ENCODE measurements around the gene PMFBP1.

Gene PMFBP1, protein sequence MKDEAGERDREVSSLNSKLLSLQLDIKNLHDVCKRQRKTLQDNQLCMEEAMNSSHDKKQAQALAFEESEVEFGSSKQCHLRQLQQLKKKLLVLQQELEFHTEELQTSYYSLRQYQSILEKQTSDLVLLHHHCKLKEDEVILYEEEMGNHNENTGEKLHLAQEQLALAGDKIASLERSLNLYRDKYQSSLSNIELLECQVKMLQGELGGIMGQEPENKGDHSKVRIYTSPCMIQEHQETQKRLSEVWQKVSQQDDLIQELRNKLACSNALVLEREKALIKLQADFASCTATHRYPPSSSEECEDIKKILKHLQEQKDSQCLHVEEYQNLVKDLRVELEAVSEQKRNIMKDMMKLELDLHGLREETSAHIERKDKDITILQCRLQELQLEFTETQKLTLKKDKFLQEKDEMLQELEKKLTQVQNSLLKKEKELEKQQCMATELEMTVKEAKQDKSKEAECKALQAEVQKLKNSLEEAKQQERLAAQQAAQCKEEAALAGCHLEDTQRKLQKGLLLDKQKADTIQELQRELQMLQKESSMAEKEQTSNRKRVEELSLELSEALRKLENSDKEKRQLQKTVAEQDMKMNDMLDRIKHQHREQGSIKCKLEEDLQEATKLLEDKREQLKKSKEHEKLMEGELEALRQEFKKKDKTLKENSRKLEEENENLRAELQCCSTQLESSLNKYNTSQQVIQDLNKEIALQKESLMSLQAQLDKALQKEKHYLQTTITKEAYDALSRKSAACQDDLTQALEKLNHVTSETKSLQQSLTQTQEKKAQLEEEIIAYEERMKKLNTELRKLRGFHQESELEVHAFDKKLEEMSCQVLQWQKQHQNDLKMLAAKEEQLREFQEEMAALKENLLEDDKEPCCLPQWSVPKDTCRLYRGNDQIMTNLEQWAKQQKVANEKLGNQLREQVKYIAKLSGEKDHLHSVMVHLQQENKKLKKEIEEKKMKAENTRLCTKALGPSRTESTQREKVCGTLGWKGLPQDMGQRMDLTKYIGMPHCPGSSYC

DNA sequence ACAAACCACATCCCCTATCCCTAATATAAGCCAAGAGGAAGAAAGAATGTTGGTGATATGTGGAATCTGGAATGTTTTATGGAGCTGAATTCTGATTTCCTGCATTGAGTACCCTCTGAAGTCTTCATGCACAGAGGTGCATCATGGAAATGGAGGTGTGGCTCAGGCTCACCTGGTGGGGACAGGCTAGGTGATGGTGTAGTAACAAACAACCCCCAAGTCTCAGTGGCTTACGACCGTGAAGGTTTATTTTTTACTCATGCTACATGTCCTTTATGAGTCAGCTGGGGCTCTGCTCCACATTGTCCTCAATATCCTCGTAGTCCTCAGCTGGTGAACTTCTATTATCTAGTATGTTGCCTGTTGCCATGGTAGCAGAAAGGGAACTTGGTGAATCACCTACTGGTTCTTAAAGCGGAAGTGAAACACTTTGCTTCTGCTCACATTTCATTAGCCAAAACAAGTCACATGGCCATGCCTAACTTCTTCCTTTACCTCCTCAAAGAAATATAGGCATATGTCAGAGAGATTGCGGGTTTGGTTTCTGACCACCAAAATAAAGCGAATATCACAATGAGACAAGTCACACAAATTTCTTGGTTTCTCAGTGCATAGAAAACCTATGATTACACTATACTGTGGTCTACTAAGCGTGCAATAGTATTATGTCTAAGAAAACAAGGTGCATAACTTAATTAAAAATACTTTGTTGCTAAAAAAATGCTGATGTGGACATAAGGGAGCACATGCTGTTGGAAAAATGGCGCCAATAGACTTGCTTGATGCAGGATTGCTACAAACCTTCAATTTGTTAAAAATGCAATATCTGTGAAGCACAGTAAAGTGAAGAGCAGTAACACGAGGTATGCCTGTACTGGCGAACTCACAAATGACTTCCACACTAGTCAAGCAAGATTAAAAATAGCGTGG, at the start of gene PMFBP1:
PMFBP1 (minus strand) TSS at position 51 of the 930 bp plus-strand sequence. CDS start 947 bp downstream, outside the sequence.
- DNase-seq (ENCODE audit: low spot score) = peak; percentile 76

DNA sequence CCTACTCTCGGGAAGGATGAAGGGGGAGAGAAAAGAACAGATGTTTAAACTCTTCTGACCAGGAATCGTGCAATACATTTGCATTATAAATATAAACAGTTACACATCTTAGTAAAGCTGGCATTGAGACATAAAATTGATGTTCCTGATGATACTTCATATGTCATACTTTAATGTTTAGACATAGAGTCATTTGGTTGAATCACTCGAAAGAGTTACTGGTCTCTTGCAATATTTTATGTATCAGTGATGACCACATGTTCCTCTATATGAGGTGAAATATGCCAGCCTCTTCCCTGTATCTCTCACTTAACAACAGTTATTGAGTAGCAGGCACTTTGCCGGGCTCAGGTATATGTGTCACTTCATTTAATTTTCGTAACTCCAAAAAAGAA, 49.7 kb upstream of the PMFBP1 start:
- no peak for DNase-seq (ENCODE audit: low spot score)

DNA sequence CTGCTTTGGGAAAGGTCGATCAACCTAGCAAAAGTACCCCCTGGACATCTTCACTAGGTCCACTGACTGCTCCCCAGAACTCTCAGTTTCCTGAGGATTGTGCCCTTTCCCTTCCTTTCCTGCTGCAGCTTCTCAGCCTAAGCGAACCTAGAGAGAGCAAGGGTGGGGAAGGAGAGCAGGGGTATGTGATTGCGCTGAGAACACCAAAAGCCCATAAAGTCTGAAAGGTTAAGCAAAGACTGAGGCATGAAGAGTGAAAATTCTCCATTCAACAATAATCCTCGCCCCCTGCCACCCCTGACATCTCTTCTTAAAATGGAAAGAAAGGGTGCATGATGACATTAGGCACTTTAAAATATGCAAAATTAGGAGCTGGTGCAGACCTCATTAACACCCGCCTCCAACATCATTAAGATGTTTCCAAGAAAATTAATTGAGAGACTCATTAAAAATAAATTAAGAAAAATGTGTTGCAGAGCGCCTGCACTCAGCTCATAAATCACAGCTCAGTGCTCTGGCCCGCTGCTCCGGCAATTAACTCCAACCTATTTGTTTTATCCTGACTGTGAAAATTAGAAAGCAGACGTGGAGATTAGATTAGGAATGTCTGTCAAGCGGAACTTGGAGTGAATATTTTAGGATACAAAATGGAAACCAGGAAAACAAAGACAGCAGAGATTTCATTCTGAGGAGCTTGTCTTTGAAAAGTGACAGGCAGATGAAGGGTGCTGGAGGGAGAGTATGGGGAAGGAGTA, 49.1 kb upstream of the PMFBP1 start:
- no peak for DNase-seq (ENCODE audit: low spot score)

DNA sequence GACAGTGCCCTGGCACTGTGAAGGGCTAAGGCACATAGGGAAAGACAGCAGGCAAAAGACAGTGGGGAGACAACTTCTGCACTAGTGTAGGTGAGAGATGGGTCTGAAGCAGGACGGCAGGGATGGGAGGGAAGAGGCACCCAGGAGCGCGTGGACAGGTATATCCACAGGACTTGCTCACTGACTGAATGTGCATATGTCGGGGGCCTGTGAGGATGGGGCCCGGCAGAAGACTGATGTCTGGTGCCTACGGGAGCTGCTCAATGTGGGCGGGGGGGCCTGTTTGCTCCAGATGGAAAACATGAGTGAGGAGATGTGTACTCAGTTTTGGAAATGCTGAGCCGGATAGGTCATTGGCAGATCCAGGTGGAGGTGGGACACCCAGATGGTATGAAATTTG, 47.3 kb upstream of the PMFBP1 start:
- DNase-seq (ENCODE audit: low spot score) = no peak

DNA sequence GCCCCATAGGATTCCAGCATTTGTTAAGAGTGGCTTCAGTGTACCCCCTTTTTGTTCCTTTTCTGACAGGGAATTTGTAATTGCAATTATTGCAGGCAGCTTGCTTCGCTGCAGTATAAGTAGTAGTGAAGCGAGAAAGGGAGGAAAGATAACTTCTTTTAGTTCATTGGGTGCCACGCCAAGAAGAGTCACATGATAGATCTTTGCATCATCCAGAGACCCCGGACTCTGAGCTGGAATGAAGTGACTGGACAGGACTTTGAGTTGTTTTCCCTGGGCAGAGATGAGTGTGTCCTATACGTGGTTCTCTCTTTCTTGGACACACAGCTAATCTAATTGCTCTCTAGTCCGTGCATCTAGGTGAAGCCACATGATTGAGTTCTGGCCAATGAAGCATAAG, 44.8 kb upstream of the PMFBP1 start:
- no peak for DNase-seq (ENCODE audit: low spot score)

DNA sequence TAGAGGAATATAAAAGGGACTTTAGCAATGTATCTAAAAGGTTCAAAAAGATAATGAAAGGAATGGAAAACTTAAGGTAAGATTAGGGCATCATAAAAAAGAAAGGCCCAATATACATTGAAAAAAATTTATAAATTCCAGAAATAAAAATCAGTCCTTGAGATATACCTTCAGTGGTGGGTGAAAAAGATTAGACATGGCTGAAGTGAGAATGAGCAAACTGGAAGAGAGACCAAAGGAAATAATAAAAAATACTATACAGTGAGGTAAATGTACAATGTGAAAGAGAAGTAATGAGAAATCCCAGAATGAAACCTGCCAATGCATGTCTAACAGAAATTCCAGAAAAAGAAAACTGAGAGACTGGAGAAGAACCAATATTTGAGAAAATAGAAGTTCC, 42.9 kb upstream of the PMFBP1 start:
- DNase-seq (ENCODE audit: low spot score) = no peak

DNA sequence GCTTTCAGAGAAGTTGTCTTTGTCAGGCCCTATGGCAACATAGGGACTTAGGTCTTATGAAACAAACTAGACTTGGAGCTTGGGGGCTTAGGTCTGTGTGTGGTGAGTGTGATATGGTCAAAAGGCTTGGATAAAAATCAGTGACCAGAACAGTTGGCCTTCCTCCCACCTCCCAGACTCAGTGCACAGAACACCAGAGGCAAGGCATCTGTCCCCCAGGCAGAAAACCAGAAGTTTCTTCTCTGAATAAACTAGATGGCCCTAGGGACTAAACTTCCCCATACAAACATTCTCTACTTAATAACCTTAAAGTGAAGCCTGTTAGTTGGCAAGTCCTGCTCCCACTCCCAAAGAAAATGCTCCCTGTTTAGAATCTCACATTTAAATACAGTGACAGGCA, 39.2 kb upstream of the PMFBP1 start:
- no peak for DNase-seq (ENCODE audit: low spot score)

DNA sequence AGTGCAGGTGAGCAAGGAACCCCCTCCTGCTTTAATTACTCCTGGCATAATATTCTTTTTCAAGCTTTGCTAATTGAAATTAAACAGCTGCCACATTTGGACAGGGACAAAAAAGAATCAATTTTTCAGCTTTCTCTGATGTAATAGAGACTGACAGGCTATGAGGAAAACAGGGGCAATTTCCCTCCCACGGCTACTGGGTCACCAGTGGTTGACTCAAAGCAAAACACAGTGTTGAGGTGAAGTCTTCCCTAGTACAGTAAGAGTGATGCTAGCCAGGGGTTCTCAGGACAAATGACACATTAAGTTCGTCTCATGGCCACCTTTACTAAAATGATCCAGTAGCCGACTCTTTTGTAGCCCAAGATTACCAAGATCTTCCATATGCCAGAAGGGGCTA, 38.6 kb upstream of the PMFBP1 start:
- DNase-seq (ENCODE audit: low spot score) = no peak

DNA sequence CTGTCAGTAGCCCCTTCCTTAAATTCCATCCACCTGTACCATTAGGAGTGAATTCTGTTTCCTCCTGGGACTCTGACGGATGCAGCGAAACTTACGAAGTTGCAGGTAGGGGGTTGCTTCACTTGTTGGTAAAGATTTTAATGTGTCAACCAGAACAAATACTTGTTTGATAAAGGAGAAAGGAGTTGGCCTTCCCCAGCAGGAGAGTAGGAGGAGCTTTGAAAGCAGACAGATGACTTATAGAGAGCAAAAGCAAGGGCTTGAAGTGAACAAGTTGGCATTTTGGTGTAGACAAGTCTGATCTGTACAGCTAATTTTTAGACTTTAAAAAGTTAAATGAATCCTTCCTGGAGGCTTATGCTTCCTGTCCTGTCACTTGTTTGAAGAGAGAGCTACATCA, 38.1 kb upstream of the PMFBP1 start:
- DNase-seq (ENCODE audit: low spot score) = no peak

DNA sequence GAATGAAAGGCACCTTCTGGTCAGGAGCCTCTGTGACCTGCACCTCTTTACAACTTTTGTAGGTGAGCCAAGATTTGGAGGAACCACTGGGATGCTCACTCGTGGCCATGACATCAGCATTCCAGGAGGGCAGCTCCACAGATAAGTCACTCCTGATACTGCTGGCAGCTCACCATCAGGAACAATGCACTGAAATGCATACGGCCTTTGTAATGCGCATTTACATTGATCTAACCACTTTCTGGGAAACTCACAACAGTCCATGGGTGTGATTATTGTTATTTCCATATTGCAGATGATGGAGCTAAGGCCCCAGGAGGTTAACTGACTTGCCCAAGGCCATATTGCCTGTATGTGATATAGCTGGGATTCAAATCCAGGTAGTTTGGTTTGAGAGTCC, 34.3 kb upstream of the PMFBP1 start:
- no peak for DNase-seq (ENCODE audit: low spot score)

DNA sequence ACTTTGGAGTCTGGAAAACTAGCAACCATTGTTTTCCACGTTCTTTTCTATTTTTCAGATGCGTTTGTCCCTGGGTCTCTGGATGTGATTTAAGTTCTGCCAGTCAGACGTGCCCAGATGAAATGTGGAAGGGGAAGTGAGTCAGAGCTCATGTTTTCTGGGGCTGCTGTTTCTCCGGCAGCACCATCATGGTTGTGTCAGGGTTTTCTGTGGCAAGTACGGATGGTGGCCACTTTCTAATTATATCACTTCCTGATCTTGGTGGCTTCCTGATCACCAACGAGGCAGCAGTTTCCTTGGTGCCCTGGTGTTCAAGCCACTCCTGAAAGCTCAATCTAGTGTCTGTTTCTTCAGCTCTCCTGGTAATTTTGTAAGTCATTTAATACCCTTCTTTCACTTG, 31.4 kb upstream of the PMFBP1 start:
- DNase-seq (ENCODE audit: low spot score) = peak; percentile 6

DNA sequence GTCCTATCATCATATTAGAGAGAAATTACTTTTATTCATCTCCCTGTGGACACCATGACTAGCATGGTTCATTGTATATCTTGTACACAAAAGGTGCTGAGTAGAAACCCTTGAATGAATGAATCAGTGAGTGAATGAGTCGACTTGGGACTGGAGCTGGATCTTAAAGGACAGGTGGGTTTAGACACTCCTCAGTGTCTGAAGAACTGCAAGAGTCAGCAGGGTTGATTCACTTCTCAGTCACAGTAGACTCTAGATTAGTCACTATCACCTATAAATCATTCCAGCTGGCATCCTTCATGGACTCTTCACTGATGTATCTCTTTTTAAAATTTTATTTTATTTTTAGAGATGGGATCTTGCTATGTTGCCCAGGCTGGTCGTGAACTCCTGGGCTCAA, 30.1 kb upstream of the PMFBP1 start:
- no peak for DNase-seq (ENCODE audit: low spot score)

DNA sequence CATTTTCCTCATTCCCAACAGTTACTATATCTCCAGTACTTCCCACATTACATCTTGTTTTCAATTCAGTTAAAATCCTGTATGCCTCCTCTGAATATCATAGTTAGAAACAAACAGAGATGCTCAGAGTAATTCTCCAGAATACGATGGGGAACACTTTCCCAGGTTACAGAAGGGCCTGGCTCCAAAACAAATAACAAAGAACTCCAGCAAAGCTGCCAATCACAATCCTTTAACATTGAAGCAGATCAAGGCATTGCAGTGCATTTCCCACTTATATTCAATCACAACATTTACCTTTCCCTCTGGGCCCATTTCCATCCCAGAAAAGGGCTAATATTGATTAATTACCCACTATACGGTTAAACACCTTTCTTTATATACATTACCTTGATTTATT, 29.4 kb upstream of the PMFBP1 start:
- DNase-seq (ENCODE audit: low spot score) = no peak

DNA sequence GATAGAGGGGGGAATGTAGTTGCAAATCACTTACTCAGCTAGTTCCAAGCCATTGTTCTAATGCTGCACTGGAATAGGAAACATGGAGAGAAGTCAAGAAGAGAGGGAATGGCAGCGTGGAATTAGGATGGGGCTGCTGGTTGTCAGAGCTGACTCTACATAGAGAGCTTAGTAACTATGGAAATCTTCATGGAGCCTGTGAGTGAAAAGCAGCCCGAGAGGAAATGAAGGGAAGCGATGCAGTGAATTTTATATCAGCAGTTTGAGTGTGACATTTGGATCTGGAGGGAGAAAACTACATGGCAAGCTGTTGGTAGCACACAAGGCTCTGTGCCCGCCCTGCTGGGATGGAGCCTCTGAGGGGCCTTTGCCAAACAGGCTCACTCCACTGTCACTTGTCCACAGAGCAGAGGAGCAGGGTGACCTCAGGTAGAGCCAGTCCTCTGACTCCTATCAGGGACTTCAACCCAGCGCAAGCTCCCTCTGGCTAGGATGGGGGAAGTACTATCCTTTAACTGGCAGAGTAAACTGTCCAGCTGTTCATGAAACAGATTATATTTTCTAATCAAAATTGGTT, 27.9 kb upstream of the PMFBP1 start:
- DNase-seq (ENCODE audit: low spot score) = no peak

DNA sequence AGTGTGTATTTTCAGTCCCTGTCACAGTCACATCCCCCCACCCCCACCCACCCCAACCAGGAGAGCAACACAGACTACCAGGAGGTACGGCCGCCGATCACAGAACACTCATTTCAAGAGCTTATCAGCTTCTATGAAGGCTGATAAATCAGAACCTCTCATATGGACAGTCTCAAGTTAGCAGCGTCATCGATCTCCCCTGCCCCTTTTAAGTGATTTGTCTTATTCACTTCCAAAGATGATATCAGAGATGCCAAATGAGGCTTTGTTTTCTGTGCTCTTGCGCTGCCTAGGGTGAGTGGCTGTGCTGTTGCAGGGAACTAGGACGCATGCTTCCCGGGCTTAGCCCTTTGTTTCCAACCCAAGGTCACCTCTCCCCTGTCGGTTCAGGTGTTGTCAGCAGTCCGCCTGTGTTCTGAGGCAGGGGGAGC, 26.8 kb upstream of the PMFBP1 start:
- DNase-seq (ENCODE audit: low spot score) = no peak

DNA sequence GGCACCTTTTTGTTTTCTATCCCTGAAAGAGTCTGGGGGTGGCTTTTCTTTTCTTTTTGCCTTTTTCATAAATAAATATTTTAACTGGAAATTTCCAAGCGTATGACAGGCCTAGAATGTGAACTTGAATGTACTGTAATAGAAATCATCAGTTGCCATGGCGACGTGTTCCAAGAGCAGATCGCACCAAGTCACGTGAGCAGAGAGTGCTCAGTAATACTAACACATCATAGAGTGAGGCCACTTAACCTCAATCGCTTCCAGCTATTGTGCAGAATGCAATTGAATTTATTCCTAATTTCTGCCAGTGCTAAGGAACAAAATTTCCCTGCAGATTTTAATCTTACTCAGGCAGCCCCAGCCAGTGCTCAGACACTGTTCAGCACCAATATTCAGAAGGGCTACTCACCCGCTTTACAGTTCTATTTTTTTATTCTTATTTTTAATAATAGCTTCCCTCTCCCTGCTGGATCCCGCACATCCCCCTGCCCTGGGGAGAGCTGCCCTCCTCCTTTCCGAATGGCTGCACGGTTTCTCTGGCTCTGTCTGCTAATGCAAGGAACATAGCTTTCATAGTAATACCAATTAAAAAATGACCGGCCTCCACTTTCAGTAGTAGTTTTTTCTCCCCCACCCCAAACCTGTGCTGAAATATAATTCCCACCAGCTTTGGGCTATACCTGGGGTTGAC, 26.2 kb upstream of the PMFBP1 start:
- DNase-seq (ENCODE audit: low spot score) = no peak

DNA sequence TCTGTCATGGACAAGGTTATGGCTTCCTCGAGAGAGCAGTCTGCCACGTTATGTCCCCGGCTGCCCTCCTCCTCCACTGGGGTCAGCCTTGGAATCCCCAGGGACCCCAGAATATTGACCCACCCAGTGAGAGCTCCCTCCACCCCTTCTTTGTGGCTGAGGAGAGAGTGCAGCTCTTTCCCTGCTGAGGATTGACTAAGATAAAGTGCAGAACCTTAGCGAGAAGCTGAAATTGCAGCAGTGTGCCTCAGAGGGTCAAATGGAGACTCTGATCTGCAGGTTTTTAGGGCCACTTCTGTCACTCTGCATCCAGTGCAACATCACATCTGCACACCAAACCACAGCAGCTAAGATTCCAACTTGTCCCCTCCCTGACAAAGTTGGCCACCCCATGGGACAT, 25.6 kb upstream of the PMFBP1 start:
- no peak for DNase-seq (ENCODE audit: low spot score)

DNA sequence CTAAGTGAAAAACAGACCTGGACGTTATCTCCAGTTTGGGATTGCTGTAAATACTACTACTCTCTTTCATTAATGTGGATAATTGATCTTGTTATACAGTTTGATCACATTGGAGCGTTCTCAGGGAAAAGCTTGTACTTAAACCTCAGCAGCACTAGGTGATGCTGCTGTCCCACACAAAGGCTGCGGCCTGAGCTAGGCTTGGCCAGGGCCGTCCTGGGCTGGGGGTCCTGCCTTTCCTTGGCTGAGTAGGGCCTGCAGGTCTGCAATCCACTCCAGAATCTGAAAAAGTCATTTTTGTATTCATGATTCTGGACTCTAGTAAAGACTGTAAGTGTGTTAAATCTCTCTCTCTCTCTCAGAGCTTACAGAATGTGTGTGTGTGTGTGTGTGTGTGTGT, 23.7 kb upstream of the PMFBP1 start:
- DNase-seq (ENCODE audit: low spot score) = no peak

DNA sequence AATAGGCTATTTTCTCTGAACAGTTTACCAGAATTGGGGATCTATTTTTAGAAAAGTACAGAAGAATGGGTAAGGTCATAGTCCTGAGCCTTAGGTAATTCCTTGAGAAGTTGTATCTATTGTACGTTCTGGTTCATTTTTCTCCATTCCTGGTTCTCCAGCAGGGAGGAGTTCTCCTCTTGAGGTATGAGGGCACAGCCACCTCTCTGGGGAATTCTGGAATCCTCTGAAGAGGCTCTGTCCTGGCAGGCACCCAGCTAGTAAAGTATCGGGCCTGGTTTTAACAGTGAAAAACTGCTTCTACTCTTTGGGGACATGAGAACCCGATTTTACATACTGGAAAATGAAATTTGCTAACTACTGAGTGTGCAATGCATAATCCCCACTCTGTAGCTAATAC, 19.6 kb upstream of the PMFBP1 start:
- DNase-seq (ENCODE audit: low spot score) = no peak

DNA sequence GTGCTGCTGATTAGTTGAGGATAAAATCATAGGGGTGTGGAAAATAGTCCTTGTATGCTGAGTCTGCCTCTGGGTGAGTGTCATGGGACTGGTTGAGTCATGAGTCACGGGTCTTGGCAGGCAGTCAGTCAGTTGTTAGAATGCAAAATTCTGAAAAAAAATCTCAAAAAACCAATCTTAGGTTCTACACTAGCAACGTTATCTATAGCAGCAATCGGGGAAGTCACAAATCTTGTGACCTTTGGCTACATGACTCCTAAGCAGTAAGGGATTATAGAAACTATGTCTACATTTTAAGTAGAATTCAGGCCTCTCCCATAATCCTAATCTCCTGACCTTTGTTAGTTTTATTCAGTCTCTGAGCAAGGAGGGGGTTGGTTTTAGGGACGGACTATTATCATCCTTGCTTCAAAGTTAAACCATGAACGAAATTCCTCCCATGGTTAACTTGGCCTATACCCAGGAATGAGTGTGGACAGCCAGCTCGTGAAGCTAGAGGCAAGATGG, 18.0 kb upstream of the PMFBP1 start:
- DNase-seq (ENCODE audit: low spot score) = no peak
